Esophagus muscularis mucosa (tissue), 4 donors: Measurements from ENCODE around the gene BTBD8.

Experiments
- CTCF ChIP-seq, 3 experiments: fragments of 200-600 bp in 2 of 3; fragments of 450-650 bp in 1 of 3; sonication (generic) in 2 of 3; IDR thresholded peaks; one replicate each; pipeline ENCODE4 v1.5.1; 2017 to 2019; ENCODE audit warnings: antibody characterized with exemption in 3 of 3, mild to moderate bottlenecking in 2 of 3, moderate library complexity in 1 of 3
- EP300 ChIP-seq: sonication (generic); formaldehyde crosslinking; IDR thresholded peaks from one replicate; pipeline ENCODE4 v1.6.1; 2017; ENCODE audit warnings: antibody characterized with exemption
- POLR2A ChIP-seq: fragments of 450-650 bp; IDR thresholded peaks from one replicate; pipeline ENCODE4 v1.6.1; 2017; ENCODE audit warnings: antibody characterized with exemption, moderate library complexity, mild to moderate bottlenecking, low read depth
- POLR2AphosphoS5 ChIP-seq, 2 donors: sonication (generic); formaldehyde crosslinking; IDR thresholded peaks; one replicate each; pipeline ENCODE4 v1.6.1; 2017; ENCODE audit warnings: antibody characterized with exemption in 2 of 2

DNA sequence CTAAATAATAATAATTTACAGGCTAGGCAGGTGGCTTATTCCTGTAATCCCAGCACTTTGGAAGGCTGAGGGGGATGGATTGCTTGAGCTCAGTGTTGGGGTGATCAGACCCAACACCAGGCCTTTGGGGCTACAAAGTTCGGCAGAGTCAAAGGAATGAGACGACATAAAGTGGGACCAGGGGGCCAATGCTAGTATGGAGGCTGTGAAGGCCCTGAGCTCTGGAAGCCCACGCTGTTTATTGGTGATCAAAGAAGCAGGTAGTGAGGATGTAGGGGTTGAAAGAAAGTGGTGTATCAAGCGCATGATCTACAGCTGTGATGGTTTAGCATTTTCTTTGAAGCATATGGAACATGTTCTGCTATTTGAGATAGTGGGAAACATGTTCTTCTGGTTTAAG lies 5.6 kb downstream of the BTBD8 start:
- TF ChIP-seq CTCF (IDR thresholded peaks at IDR 0.05): no peak
- TF ChIP-seq POLR2AphosphoS5 (IDR thresholded peaks at IDR 0.05): no peak
- TF ChIP-seq POLR2A: no peak
- no peak for TF ChIP-seq EP300
